ENCODE measurements around the gene KCNC4. TPM values are rescaled to one million over a fixed set of nuclear protein-coding genes. Genes with fewer than 3 reads are reported as not detected.

Gene KCNC4
- total and polyA plus RNA-seq, 2 of the 4 experiments (the other 2 are of a cell fraction): 0.18 to 2.3 TPM

DNA sequence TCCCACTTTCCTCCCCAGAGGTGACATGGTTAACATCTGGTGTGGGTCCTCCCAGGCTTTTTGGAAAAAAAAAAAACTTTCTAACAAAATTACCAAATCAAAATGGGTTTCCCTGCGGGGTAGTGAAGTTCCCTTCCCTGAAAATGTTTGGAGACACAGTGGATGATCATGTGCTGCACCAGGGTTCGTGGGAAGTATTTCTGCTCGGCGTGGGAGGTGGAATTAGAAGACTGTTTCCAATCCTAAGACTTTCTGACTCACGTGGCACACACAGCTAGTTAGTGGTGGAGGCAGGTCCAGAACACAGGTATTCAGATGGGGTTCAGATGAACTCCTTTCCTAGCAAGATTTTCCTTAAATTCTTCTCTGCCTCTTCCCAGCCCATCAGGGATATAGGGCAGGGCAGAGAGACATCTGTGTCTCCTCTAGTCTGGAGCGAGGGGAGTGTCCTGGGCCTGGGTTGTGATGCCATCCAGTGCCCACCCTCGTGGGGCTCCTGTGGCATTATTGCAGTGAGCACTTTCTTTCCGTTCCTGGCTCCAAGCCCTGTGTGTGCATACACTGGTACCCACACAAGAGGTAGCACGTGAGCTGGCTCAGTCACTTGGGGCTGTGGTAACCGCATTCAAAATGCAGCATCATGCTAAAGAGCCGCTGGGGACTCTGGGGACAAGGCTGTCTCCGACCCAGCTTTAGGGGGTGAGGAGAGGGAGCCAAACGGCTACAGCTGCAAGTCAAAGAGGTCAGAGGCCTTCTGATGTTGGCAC is 27.5 kb downstream of the KCNC4 start:
- Histone ChIP-seq H2AK5ac (ENCODE audit: low read depth, low read length) (no peak overlapping the region), H3K27me3 (ENCODE audit: control insufficient read depth, insufficient read depth, low read length) (peaks cover 20% of the 10 kb centered on the region), H2AK9ac (replicated peaks; ENCODE audit: low read depth, low read length, poor library complexity) (no peak overlapping the region), H3K27ac (ENCODE audit: insufficient read depth, low read length) (no peak overlapping the region), H4K5ac (ENCODE audit: low read depth, low read length) (no peak overlapping the region), H3K4ac (ENCODE audit: low read depth, low read length) (no peak overlapping the region), H3K56ac (ENCODE audit: extremely low read depth, insufficient read depth, low read length) (no peak overlapping the region), H2BK120ac (ENCODE audit: low read depth, low read length) (no peak overlapping the region), H2AFZ (replicated peaks; ENCODE audit: low read length, poor library complexity) (no peak overlapping the region), H2BK20ac (ENCODE audit: low read depth, low read length) (no peak overlapping the region), H3K4me2 (ENCODE audit: low read depth, low read length) (no peak overlapping the region), H3K36me3 (ENCODE audit: control insufficient read depth, insufficient read depth, low read length) (no peaks in the 10 kb centered on the region), H2BK5ac (ENCODE audit: low read depth, low read length, poor library complexity, severe bottlenecking) (no peak overlapping the region), H3K4me3 (ENCODE audit: insufficient read depth, low read depth, low read length) (no peak overlapping the region), H4K20me1 (ENCODE audit: insufficient read depth, low read length) (no peaks in the 10 kb centered on the region), H3K79me1 (ENCODE audit: low read depth in 1 of 2, low read length in 2 of 2) (no peaks in the 10 kb centered on the region), H3K9me3 (ENCODE audit: control insufficient read depth, insufficient read depth, low read length) (no peaks in the 10 kb centered on the region), H3K9ac (ENCODE audit: low read depth, low read length) (no peak overlapping the region), H3K14ac (replicated peaks; ENCODE audit: low read depth, low read length) (no peak overlapping the region), H2BK15ac (ENCODE audit: low read depth, low read length) (no peak overlapping the region), H3K9me1 (ENCODE audit: insufficient read depth, low read length) (no peaks in the 10 kb centered on the region; the same call in 1 of the 2 replicates), H3K23ac (ENCODE audit: low read depth, low read length) (no peak overlapping the region), H3K4me1 (ENCODE audit: control insufficient read depth, insufficient read depth, low read length) (peaks cover 6% of the 10 kb centered on the region; the same call in 1 of the 2 replicates), H4K91ac (ENCODE audit: insufficient read depth, low read depth, low read length) (no peak overlapping the region), H3K18ac (ENCODE audit: low read depth, low read length) (no peak overlapping the region), H4K8ac (ENCODE audit: low read depth in 2 of 2, low read length in 2 of 2) (no peak overlapping the region)
- no peak for ATAC-seq (ENCODE audit: low read depth)
- intact Hi-C loops (cut with micrococcal nuclease): loop anchor here (2.0 kb wide), 1 partner anchor 75 kb away; no protein-coding TSS in a partner anchor
- BruUV-seq (replicated peaks): no TSS peak
- no peak for TF ChIP-seq POLR2A (IDR thresholded peaks at IDR 0.05; ENCODE audit: low read depth, low read length)
- TF ChIP-seq MAFK (IDR thresholded peaks at IDR 0.05; ENCODE audit: low read depth, low read length): no peak
- TF ChIP-seq, protein P1, sequence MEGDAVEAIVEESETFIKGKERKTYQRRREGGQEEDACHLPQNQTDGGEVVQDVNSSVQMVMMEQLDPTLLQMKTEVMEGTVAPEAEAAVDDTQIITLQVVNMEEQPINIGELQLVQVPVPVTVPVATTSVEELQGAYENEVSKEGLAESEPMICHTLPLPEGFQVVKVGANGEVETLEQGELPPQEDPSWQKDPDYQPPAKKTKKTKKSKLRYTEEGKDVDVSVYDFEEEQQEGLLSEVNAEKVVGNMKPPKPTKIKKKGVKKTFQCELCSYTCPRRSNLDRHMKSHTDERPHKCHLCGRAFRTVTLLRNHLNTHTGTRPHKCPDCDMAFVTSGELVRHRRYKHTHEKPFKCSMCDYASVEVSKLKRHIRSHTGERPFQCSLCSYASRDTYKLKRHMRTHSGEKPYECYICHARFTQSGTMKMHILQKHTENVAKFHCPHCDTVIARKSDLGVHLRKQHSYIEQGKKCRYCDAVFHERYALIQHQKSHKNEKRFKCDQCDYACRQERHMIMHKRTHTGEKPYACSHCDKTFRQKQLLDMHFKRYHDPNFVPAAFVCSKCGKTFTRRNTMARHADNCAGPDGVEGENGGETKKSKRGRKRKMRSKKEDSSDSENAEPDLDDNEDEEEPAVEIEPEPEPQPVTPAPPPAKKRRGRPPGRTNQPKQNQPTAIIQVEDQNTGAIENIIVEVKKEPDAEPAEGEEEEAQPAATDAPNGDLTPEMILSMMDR (conservative IDR thresholded peaks at IDR 0.05; ENCODE audit: low read depth, low read length): no peak
- TF ChIP-seq CEBPB (IDR thresholded peaks at IDR 0.05; ENCODE audit: low read depth, low read length): no peak
- no peak for TF ChIP-seq RCOR1 (IDR thresholded peaks at IDR 0.05; ENCODE audit: insufficient replicate concordance, low read length)
- TF ChIP-seq, protein P2, sequence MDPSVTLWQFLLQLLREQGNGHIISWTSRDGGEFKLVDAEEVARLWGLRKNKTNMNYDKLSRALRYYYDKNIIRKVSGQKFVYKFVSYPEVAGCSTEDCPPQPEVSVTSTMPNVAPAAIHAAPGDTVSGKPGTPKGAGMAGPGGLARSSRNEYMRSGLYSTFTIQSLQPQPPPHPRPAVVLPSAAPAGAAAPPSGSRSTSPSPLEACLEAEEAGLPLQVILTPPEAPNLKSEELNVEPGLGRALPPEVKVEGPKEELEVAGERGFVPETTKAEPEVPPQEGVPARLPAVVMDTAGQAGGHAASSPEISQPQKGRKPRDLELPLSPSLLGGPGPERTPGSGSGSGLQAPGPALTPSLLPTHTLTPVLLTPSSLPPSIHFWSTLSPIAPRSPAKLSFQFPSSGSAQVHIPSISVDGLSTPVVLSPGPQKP (IDR thresholded peaks at IDR 0.05; ENCODE audit: borderline replicate concordance, low read depth, low read length): no peak
- no peak for TF ChIP-seq FOS (IDR thresholded peaks at IDR 0.05; ENCODE audit: low read depth, low read length)
- no peak for TF ChIP-seq RAD21 (IDR thresholded peaks at IDR 0.05; ENCODE audit: low read length)
- TF ChIP-seq RFX5 (IDR thresholded peaks at IDR 0.05; ENCODE audit: low read depth, low read length): no peak
- TF ChIP-seq, protein P3, sequence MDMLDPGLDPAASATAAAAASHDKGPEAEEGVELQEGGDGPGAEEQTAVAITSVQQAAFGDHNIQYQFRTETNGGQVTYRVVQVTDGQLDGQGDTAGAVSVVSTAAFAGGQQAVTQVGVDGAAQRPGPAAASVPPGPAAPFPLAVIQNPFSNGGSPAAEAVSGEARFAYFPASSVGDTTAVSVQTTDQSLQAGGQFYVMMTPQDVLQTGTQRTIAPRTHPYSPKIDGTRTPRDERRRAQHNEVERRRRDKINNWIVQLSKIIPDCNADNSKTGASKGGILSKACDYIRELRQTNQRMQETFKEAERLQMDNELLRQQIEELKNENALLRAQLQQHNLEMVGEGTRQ (IDR thresholded peaks at IDR 0.05; ENCODE audit: low read depth, low read length): no peak
- no peak for TF ChIP-seq MAZ (IDR thresholded peaks at IDR 0.05; ENCODE audit: borderline replicate concordance, low read depth, low read length)
- no peak for TF ChIP-seq NFE2L2 (IDR thresholded peaks at IDR 0.05; ENCODE audit: low read depth, low read length)
- no peak for TF ChIP-seq BHLHE40 (IDR thresholded peaks at IDR 0.05; ENCODE audit: low read depth, low read length)
- TF ChIP-seq CHD1 (IDR thresholded peaks at IDR 0.05; ENCODE audit: low read depth, low read length): no peak
- TF ChIP-seq SMC3 (IDR thresholded peaks at IDR 0.05; ENCODE audit: low read depth, low read length): no peak
- CTCF ChIA-PET: interaction anchor here (1.3 kb wide), 1 partner anchor 222 kb away, joined by 4 read pairs; no protein-coding TSS in a partner anchor
- WGBS, 2 experiments (ENCODE audit: extremely low coverage in 2 of 2, insufficient read length in 1 of 2): 65% methylated on average over 3 of the region's 13 CpGs; no CpG with 5 or more reads in 1 of the 2 experiments
- dilution Hi-C loops (cut with HindIII; ENCODE audit: low sequenced_read_pairs, unreplicated experiment): no loop called here
- no peak for DNase-seq
- POLR2A ChIA-PET (ENCODE audit: unreplicated experiment): no interaction called here
- in situ Hi-C loops (cut with MboI; ENCODE audit: low sequenced_read_pairs): no loop called here
